Hepatocyte (in vitro differentiated cells): ENCODE results near the gene HMMR. TPM values are rescaled to one million over a fixed set of nuclear protein-coding genes. Genes with fewer than 3 reads are reported as not detected.

Source experiments
- DNase-seq: peaks from one replicate; pipeline ENCODE4 v3.0.0-alpha.2; 2016; ENCODE audit warnings: low spot score
- H2AFZ ChIP-seq: fragments of 200-600 bp; sonication (generic); 2 replicates; pipeline ENCODE4 v1.6.0; 2016; ENCODE audit warnings: antibody characterized with exemption, mild to moderate bottlenecking
- H3K27ac ChIP-seq: fragments of 200-600 bp; sonication (generic); 2 replicates; pipeline ENCODE4 v1.5.1; 2016; ENCODE audit warnings: mild to moderate bottlenecking
- H3K27me3 ChIP-seq: fragments of 200-600 bp; sonication (generic); 2 replicates; pipeline ENCODE4 v1.6.1; 2016
- H3K36me3 ChIP-seq: fragments of 200-600 bp; sonication (generic); replicated peaks from 2 replicates; pipeline ENCODE4 v1.5.1; 2016; ENCODE audit warnings: low read depth; ENCODE audit not compliant: insufficient read depth
- H3K4me1 ChIP-seq: fragments of 200-600 bp; sonication (generic); 2 replicates; pipeline ENCODE4 v1.5.1; 2016; ENCODE audit warnings: mild to moderate bottlenecking, moderate library complexity; ENCODE audit not compliant: insufficient read depth
- H3K4me2 ChIP-seq: fragments of 200-600 bp; sonication (generic); 2 replicates; pipeline ENCODE4 v1.6.0; 2016
- H3K4me3 ChIP-seq: fragments of 200-600 bp; sonication (generic); 2 replicates; pipeline ENCODE4 v1.5.1; 2016; ENCODE audit warnings: mild to moderate bottlenecking
- H3K79me2 ChIP-seq: fragments of 200-600 bp; sonication (generic); 2 replicates; pipeline ENCODE4 v1.6.0; 2017; ENCODE audit warnings: mild to moderate bottlenecking
- H3K9me2 ChIP-seq: fragments of 200-600 bp; sonication (generic); replicated peaks from 2 replicates; pipeline ENCODE4 v1.6.0; 2017; ENCODE audit warnings: mild to moderate bottlenecking; ENCODE audit not compliant: insufficient read depth
- H3K9me3 ChIP-seq: fragments of 200-600 bp; sonication (generic); 2 replicates; pipeline ENCODE4 v1.5.1; 2016; ENCODE audit warnings: low read depth, mild to moderate bottlenecking
- H4K20me1 ChIP-seq: fragments of 200-600 bp; sonication (generic); 2 replicates; pipeline ENCODE4 v1.6.0; 2016; ENCODE audit warnings: mild to moderate bottlenecking; ENCODE audit not compliant: insufficient read depth, poor library complexity, severe bottlenecking
- CTCF ChIP-seq: fragments of 200-600 bp; sonication (generic); IDR thresholded peaks from 2 replicates; pipeline ENCODE4 v1.5.1; 2016; ENCODE audit warnings: antibody characterized with exemption, mild to moderate bottlenecking; ENCODE audit not compliant: poor library complexity
- EZH2 ChIP-seq: fragments of 200-600 bp; sonication (generic); IDR thresholded peaks from 2 replicates; pipeline ENCODE4 v1.6.1; 2016; ENCODE audit warnings: antibody characterized with exemption, mild to moderate bottlenecking, borderline replicate concordance
- EZH2phosphoT487 ChIP-seq: fragments of 200-600 bp; sonication (generic); IDR thresholded peaks from one replicate; pipeline ENCODE4 v1.6.1; 2018; ENCODE audit warnings: antibody characterized with exemption, mild to moderate bottlenecking, low read depth, moderate library complexity; ENCODE audit not compliant: unreplicated experiment, severe bottlenecking
- WGBS: methylation state at CpG from one replicate; pipeline ENCODE4 v1.1.6; 2016; ENCODE audit warnings: low lambda C conversion rate; ENCODE audit errors: missing lambda C conversion rate; 5-methylcytosine and 5-hydroxymethylcytosine counted together
- polyA plus RNA-seq: library from polyadenylated mRNA; unstranded; fragments of >200 nt; fragmentation: Nextera tagmentation; extraction: Ambion mirVana; gene quantifications from 2 replicates; pipeline ENCODE4 v1.2.1, GENCODE V29; 2016
- total RNA-seq: library from RNA; depleted of rRNA; stranded (reverse); fragments of >200 nt; gene quantifications from 2 replicates; pipeline ENCODE4 v1.2.3, GENCODE V29; 2014

The HMMR gene
- total and polyA plus RNA-seq, 2 experiments from 2014 or later, result 5.7 to 9.8 TPM

DNA sequence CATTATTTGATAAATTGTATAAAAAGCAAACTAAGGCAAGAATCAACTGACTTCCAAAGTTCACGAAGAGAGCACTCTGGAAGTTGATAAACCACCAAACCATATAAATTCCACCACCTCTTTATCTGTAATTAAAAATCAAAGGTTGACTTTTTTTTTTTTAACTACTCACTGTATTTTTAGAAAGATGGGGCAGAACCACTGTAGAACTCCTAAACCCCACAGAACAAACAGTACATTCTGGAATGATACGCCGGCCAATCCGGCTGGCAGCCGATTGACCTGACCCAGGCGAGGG lies 23.5 kb upstream of the HMMR start:
- no peaks in the 10 kb centered on the region for H3K9me2 ChIP-seq
- H4K20me1 ChIP-seq, result peaks cover 39% of the 10 kb centered on the region
- peak overlapping the region; percentile 14 for H3K4me3 ChIP-seq
- peak overlapping the region; percentile 74 for H3K4me2 ChIP-seq
- DNase-seq, result no peak
- H2AFZ ChIP-seq, result peak overlapping the region; percentile 38
- 3% methylated on average over 6 of the region's 6 CpGs for WGBS
- peaks cover 27% of the 10 kb centered on the region for H3K4me1 ChIP-seq
- H3K9me3 ChIP-seq, result no peaks in the 10 kb centered on the region
- no peaks in the 10 kb centered on the region for H3K27me3 ChIP-seq
- TF ChIP-seq EZH2 (no peak), CTCF (no peak), EZH2phosphoT487 (no peak)
- no peaks in the 10 kb centered on the region for H3K36me3 ChIP-seq
- H3K27ac ChIP-seq, result peak overlapping the region; percentile 80
- H3K79me2 ChIP-seq, result peaks cover 44% of the 10 kb centered on the region

DNA sequence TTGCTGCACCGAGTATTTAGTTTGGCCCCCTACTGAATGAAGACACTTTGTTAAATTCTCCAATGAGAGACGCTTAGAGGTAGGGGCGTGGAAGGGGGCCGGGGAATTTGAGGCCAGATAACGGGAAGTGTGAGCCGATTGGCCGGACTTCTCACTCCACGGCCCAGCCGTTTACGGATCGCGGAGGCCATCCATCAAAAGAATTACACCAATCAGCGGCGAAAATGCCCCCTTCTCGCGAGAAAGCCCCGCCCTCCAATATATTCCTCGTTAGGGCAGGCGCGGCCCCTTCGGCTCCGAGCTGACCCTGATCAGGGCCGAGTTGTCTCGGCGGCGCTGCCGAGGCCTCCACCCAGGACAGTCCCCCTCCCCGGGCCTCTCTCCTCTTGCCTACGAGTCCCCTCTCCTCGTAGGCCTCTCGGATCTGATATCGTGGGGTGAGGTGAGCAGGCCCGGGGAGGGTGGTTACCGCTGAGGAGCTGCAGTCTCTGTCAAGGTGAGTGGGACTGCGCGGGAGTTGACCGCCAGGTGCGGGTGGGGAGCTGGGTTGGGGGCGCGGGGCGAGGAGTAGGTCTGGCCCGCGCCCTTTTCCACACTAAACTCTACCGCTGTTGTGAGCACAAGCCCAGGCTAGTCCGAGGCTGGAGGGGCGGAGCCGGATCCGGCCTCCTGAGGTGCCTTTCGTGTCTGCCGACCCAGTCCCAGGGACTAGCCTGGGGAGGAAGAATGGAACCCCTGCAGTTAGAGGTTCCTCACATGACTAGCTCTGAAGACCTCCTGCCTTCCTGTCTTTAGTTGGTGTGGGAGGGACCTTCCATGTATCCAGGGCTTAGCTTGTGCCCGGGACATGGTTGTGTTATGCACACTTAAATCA lies 22.9 kb upstream of the HMMR start, which contains the start of gene CCNG1:
Gene CCNG1, plus strand, starts transcription at position 287 of the 874 bp plus-strand sequence. CDS start 1,662 bp downstream, outside the sequence.
- Histone ChIP-seq H2AFZ (peak within 1 kb of the TSS; percentile 38), H3K36me3 (no peaks in the 10 kb centered on the region), H3K9me3 (no peaks in the 10 kb centered on the region), H4K20me1 (peaks cover 39% of the 10 kb centered on the region), H3K4me1 (peaks cover 27% of the 10 kb centered on the region), H3K79me2 (peaks cover 50% of the 10 kb centered on the region), H3K9me2 (no peaks in the 10 kb centered on the region), H3K4me2 (peak within 1 kb of the TSS; percentile 80), H3K27ac (peak within 1 kb of the TSS; percentile 96), H3K4me3 (peak within 1 kb of the TSS; percentile 68), H3K27me3 (no peaks in the 10 kb centered on the region)
- WGBS, result 2% methylated on average over 44 of the region's 51 CpGs
- no peak for TF ChIP-seq CTCF
- no peak for TF ChIP-seq EZH2
- TF ChIP-seq EZH2phosphoT487, result no peak
- peak; percentile 97 for DNase-seq

DNA sequence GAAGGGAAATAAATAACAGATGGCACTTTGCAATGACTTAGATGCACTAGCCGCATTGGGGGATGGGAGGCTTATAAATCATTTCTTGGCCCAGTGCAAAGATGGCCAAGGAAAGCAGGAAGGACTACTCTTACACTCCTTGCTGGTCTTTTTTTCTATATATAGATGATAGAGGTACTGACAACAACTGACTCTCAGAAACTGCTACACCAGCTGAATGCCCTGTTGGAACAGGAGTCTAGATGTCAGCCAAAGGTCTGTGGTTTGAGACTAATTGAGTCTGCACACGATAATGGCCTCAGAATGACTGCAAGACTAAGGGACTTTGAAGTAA lies 21.4 kb upstream of the HMMR start:
- Histone ChIP-seq H3K27ac (peak overlapping the region; percentile 96), H4K20me1 (peaks cover 39% of the 10 kb centered on the region), H3K36me3 (no peaks in the 10 kb centered on the region), H3K4me1 (peaks cover 20% of the 10 kb centered on the region), H2AFZ (no peak overlapping the region), H3K9me2 (no peaks in the 10 kb centered on the region), H3K9me3 (no peaks in the 10 kb centered on the region), H3K27me3 (no peaks in the 10 kb centered on the region), H3K4me3 (peak overlapping the region; percentile 68), H3K79me2 (peaks cover 58% of the 10 kb centered on the region), H3K4me2 (peak overlapping the region; percentile 80)
- no peak for DNase-seq
- WGBS, result 17% methylated on average over 2 of the region's 2 CpGs
- no peak for TF ChIP-seq EZH2
- no peak for TF ChIP-seq CTCF
- no peak for TF ChIP-seq EZH2phosphoT487
